GM21717 (cell line): ENCODE data around the gene TRMU.

ENCODE experiments used
- ATAC-seq: cut with Tn5 transposase; IDR thresholded peaks from one replicate; pipeline ENCODE4 v1.9.1; 2021; ENCODE audit warnings: mild to moderate bottlenecking, moderate library complexity; ENCODE audit not compliant: unreplicated experiment

The TRMU gene

GRCh38 chr22:46406349-46406748 lies 70.8 kb downstream of the TRMU start:
- no peak for ATAC-seq

GRCh38 chr22:46406791-46407190 lies 71.3 kb downstream of the TRMU start:
- ATAC-seq, result no peak
